ENCODE measurements around the gene WDR54. TPM values are rescaled to one million over a fixed set of nuclear protein-coding genes. Genes with fewer than 3 reads are reported as not detected.

The WDR54 gene
- polyA plus RNA-seq, 1 of the 3 experiments (the other 2 are of a cell fraction), result 61.6 TPM

DNA sequence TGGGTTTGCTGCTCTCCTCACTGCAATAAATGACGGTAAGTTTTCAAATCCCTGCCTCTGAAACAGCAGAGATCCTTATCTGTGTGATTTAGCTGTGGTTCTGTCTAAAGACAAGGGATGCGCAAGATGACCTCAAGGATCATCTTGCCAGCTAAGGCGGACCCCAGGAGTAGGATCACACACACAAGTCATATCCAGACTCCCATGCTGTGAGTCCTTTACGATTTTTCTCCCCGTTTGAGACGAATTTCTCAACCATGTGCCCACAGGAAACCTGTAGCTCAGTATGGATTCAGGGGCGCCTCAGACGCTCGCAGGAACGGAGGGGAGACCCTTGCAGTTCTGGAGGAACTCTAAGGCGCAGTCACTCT is 30.3 kb upstream of the WDR54 start (continued):
- TF ChIP-seq GABPA (IDR thresholded peaks at IDR 0.05; ENCODE audit: low read depth) (no peak), YY1 (IDR thresholded peaks at IDR 0.05; ENCODE audit: low read depth) (no peak), TCF12 (IDR thresholded peaks at IDR 0.05) (no peak)
- TF ChIP-seq, protein P1, sequence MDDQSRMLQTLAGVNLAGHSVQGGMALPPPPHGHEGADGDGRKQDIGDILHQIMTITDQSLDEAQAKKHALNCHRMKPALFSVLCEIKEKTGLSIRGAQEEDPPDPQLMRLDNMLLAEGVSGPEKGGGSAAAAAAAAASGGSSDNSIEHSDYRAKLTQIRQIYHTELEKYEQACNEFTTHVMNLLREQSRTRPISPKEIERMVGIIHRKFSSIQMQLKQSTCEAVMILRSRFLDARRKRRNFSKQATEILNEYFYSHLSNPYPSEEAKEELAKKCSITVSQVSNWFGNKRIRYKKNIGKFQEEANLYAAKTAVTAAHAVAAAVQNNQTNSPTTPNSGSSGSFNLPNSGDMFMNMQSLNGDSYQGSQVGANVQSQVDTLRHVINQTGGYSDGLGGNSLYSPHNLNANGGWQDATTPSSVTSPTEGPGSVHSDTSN (IDR thresholded peaks at IDR 0.05), result 0 out of 2 replicates have a peak, but pooled peaks have one; percentile 9

- Histone ChIP-seq H3K9ac (peak overlapping the region; percentile 86), H3K79me2 (ENCODE audit: insufficient read depth) (peaks cover 47% of the 10 kb centered on the region), H3K9me2 (no peaks in the 10 kb centered on the region), H4K20me1 (ENCODE audit: insufficient read depth) (peaks cover 31% of the 10 kb centered on the region), H3K4me3 (ENCODE audit: low read depth in 2 of 2, low read length in 1 of 2) (peak overlapping the region; percentile 84 to 94), H3K36me3 (replicated peaks in 1 of 2; ENCODE audit: control insufficient read depth in 1 of 2, insufficient read depth in 2 of 2, low read length in 1 of 2) (peaks cover 0 to 2% of the 10 kb centered on the region in 2 experiments), H2AFZ (ENCODE audit: low read depth) (peak overlapping the region; percentile 86), H3F3A (replicated peaks; ENCODE audit: insufficient read depth) (no peaks in the 10 kb centered on the region), H3K9me3 (no peaks in the 10 kb centered on the region), H3K27me3 (ENCODE audit: insufficient read depth) (no peaks in the 10 kb centered on the region), H3K4me1 (ENCODE audit: control insufficient read depth in 1 of 2, insufficient read depth in 2 of 2, low read depth in 1 of 2, low read length in 1 of 2) (peaks cover 9 to 20% of the 10 kb centered on the region in 2 experiments; a peak in 3 of 4 replicates), H3K4me2 (peak overlapping the region; percentile 91), H3K27ac (ENCODE audit: low read depth in 2 of 2, low read length in 1 of 2) (peak overlapping the region; percentile 64 to 80)
- under 1% methylated on average over 44 of the region's 62 CpGs for WGBS (ENCODE audit: low lambda C conversion rate)
- ChIA-PET POLR2A (interaction anchor here (1.0 to 1.8 kb wide), 12 partner anchors 10 to 243 kb away, joined by 3 to 11 read pairs (median 6); partner anchors contain the start of genes C2orf81, CCDC142, DCTN1 and INO80B), CTCF (interaction anchor here (0.5 to 5.0 kb wide), 47 partner anchors 9 to 568 kb away, joined by 3 to 52 read pairs (median 5); partner anchors contain the start of genes C2orf81, CCDC142, DCTN1 and INO80B)
- peak; percentile 94 for DNase-seq
- TF ChIP-seq ELF1 (IDR thresholded peaks at IDR 0.05) (no peak), FOXM1 (IDR thresholded peaks at IDR 0.05; ENCODE audit: low read depth) (no peak), POLR2AphosphoS5 (IDR thresholded peaks at IDR 0.05; ENCODE audit: low read depth, low read length) (peak; percentile 68; the same call in 1 of the 2 replicates), RAD21 (IDR thresholded peaks at IDR 0.05; ENCODE audit: low read length) (peak; percentile 66), IRF3 (IDR thresholded peaks at IDR 0.05; ENCODE audit: low read depth, low read length) (no peak), ZBTB33 (IDR thresholded peaks at IDR 0.05; ENCODE audit: borderline replicate concordance, low read depth) (no peak), SMC3 (IDR thresholded peaks at IDR 0.05; ENCODE audit: low read depth, low read length) (peak; percentile 35), MEF2A (IDR thresholded peaks at IDR 0.05; ENCODE audit: borderline replicate concordance, low read depth) (no peak), SIN3A (IDR thresholded peaks at IDR 0.05; ENCODE audit: borderline replicate concordance, low read depth, low read length) (peak; percentile 27; the same call in 1 of the 2 replicates), TAF1 (IDR thresholded peaks at IDR 0.05; ENCODE audit: borderline replicate concordance, low read depth, low read length) (no peak), JUND (IDR thresholded peaks at IDR 0.05) (no peak), NRF1 (IDR thresholded peaks at IDR 0.05; ENCODE audit: low read depth, low read length) (peak; percentile 72), GABPA (IDR thresholded peaks at IDR 0.05; ENCODE audit: low read depth) (no peak), USF1 (IDR thresholded peaks at IDR 0.05; ENCODE audit: borderline replicate concordance, low read depth) (no peak), RCOR1 (IDR thresholded peaks at IDR 0.05; ENCODE audit: low read length) (no peak; the same call in 1 of the 2 replicates), EZH2phosphoT487 (IDR thresholded peaks at IDR 0.05; ENCODE audit: borderline replicate concordance, low read depth) (no peak)
- TF ChIP-seq, protein P2, sequence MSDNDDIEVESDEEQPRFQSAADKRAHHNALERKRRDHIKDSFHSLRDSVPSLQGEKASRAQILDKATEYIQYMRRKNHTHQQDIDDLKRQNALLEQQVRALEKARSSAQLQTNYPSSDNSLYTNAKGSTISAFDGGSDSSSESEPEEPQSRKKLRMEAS (IDR thresholded peaks at IDR 0.05; ENCODE audit: low read depth), result 0 out of 2 replicates have a peak, but pooled peaks have one; percentile 7
- TF ChIP-seq, protein P3, sequence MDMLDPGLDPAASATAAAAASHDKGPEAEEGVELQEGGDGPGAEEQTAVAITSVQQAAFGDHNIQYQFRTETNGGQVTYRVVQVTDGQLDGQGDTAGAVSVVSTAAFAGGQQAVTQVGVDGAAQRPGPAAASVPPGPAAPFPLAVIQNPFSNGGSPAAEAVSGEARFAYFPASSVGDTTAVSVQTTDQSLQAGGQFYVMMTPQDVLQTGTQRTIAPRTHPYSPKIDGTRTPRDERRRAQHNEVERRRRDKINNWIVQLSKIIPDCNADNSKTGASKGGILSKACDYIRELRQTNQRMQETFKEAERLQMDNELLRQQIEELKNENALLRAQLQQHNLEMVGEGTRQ (IDR thresholded peaks at IDR 0.05; ENCODE audit: borderline replicate concordance, low read depth, low read length), result no peak
- TF ChIP-seq, protein P4, sequence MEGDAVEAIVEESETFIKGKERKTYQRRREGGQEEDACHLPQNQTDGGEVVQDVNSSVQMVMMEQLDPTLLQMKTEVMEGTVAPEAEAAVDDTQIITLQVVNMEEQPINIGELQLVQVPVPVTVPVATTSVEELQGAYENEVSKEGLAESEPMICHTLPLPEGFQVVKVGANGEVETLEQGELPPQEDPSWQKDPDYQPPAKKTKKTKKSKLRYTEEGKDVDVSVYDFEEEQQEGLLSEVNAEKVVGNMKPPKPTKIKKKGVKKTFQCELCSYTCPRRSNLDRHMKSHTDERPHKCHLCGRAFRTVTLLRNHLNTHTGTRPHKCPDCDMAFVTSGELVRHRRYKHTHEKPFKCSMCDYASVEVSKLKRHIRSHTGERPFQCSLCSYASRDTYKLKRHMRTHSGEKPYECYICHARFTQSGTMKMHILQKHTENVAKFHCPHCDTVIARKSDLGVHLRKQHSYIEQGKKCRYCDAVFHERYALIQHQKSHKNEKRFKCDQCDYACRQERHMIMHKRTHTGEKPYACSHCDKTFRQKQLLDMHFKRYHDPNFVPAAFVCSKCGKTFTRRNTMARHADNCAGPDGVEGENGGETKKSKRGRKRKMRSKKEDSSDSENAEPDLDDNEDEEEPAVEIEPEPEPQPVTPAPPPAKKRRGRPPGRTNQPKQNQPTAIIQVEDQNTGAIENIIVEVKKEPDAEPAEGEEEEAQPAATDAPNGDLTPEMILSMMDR (IDR thresholded peaks at IDR 0.05), result peak; percentile 98
Measured at GRCh38 chr2:74391580-74392448, 29.7 kb upstream of the WDR54 start.
